ENCODE data around the gene CEP70. TPM values are rescaled to one million over a fixed set of nuclear protein-coding genes. Genes with fewer than 3 reads are reported as not detected.

The CEP70 gene
- total RNA-seq, 4 donors from 2014 or later = 11.4 to 43.3 (median 16.1) TPM

DNA sequence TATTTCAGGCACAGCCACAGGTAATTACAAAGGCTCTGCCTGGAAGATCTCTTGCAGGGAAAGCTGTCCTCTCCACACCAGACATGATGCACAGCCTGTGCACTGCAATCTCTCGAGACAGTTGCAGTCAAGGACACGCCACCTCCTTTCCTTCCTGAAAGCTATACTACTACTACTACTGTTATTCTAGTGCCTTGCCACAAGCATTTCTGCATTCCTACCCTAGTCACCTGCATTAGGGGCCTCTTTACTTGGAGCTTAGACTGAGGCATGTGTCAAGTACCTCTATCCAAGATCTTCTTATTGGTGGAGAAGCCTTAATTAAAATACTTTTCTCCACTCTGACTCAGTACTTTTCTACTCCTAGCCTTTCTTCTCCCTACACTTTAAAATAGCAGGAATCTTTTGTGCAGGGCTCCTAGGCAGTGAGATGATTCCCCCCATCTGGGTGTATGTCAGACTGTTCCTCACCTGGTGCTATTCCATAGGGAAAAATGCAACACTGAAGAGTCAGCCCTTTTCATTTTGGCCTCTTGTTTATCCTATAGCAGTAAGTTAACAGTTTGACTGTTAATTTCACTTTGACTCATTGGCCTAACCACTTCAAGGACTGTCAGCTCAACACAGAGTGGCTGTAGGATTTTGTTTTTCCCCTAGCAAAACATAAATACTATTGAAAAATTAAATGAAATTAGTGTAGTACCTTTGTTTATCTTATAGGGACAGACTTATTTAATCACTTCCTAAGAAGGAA is 80.8 kb downstream of the CEP70 start:
- peaks cover 0 to 10% (median 5%) of the 10 kb centered on the region in 3 donors for H3K9me3 ChIP-seq
- no peaks in the 10 kb centered on the region for H3K4me1 ChIP-seq
- H3K27me3 ChIP-seq = no peaks in the 10 kb centered on the region
- WGBS, 2 donors = 85 to 100% methylated on average over 2 of the region's 2 CpGs
- intact Hi-C loops (cut with DNase I) = no loop called here
- no peak overlapping the region for H3K4me3 ChIP-seq
- peaks cover 0 to 27% (median 6%) of the 10 kb centered on the region in 3 donors for H3K36me3 ChIP-seq
- DNase-seq = no peak
- no peak overlapping the region for H3K27ac ChIP-seq
- TF ChIP-seq CTCF (IDR thresholded peaks at IDR 0.05) = no peak
- TF ChIP-seq POLR2A (IDR thresholded peaks at IDR 0.05) = no peak

DNA sequence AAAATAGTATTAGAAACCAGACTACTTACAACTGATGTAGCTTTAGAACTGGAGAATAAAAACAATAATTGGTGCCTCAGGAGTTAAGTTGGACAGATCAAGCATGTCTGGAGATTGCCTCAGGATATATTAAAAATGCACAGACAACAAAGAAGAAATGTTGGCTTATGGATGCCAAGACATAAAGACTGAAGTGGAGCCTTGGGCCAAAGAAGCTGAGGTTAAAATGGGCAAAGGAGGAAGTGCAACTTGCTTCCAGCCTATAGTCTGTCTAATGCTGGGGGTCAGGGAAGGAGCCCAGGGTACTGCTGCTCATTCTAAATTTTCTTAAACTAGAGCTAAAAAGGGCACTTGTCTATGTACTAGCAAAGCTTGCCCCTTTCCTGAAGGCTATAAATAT is 82.1 kb downstream of the CEP70 start:
- no peak overlapping the region for H3K4me3 ChIP-seq
- H3K4me1 ChIP-seq = no peaks in the 10 kb centered on the region
- no peak for DNase-seq
- H3K9me3 ChIP-seq = no peaks in the 10 kb centered on the region
- intact Hi-C loops (cut with DNase I) = no loop called here
- no peaks in the 10 kb centered on the region for H3K27me3 ChIP-seq
- no peak overlapping the region for H3K27ac ChIP-seq
- TF ChIP-seq CTCF (IDR thresholded peaks at IDR 0.05) = no peak
- TF ChIP-seq POLR2A (IDR thresholded peaks at IDR 0.05) = no peak
- peaks cover 0 to 27% (median 0%) of the 10 kb centered on the region in 3 donors for H3K36me3 ChIP-seq

- intact Hi-C loops (cut with DNase I) = no loop called here
- no peak for DNase-seq
- H3K36me3 ChIP-seq = peaks cover 0 to 38% (median 0%) of the 10 kb centered on the region in 3 donors
- 90 to 94% methylated on average over 2 of the region's 2 CpGs for WGBS, 2 donors
- TF ChIP-seq POLR2A (IDR thresholded peaks at IDR 0.05) = no peak
- TF ChIP-seq CTCF (IDR thresholded peaks at IDR 0.05) = no peak
- H3K4me1 ChIP-seq = no peaks in the 10 kb centered on the region
- H3K9me3 ChIP-seq = no peaks in the 10 kb centered on the region
- H3K27me3 ChIP-seq = no peaks in the 10 kb centered on the region
- no peak overlapping the region for H3K4me3 ChIP-seq
- H3K27ac ChIP-seq = no peak overlapping the region
These were observed 84.5 kb downstream of the CEP70 start for GRCh38 chr3:138509586-138509985.

GRCh38 chr3:138507524-138507923 is 86.5 kb downstream of the CEP70 start:
- no peaks in the 10 kb centered on the region for H3K4me1 ChIP-seq
- DNase-seq = no peak
- H3K27ac ChIP-seq = no peak overlapping the region
- intact Hi-C loops (cut with DNase I) = no loop called here
- TF ChIP-seq POLR2A (IDR thresholded peaks at IDR 0.05) = no peak
- no peak for TF ChIP-seq CTCF (IDR thresholded peaks at IDR 0.05)
- H3K9me3 ChIP-seq = no peaks in the 10 kb centered on the region
- peaks cover 0 to 52% (median 0%) of the 10 kb centered on the region in 3 donors for H3K36me3 ChIP-seq
- no peak overlapping the region for H3K4me3 ChIP-seq
- 89 to 94% methylated on average over 3 of the region's 3 CpGs for WGBS, 2 donors
- no peaks in the 10 kb centered on the region for H3K27me3 ChIP-seq

GRCh38 chr3:138498991-138499390 is 95.1 kb downstream of the CEP70 start:
- no peaks in the 10 kb centered on the region for H3K9me3 ChIP-seq

More at GRCh38 chr3:138498991-138499390, 95.1 kb downstream of the CEP70 start:
- Histone ChIP-seq H3K36me3 (peaks cover 0 to 49% (median 0%) of the 10 kb centered on the region in 3 donors), H3K27me3 (no peaks in the 10 kb centered on the region), H3K4me3 (no peak overlapping the region), H3K27ac (no peak overlapping the region), H3K4me1 (no peaks in the 10 kb centered on the region)
- DNase-seq = no peak
- intact Hi-C loops (cut with DNase I) = no loop called here
- TF ChIP-seq POLR2A (IDR thresholded peaks at IDR 0.05) (no peak), CTCF (IDR thresholded peaks at IDR 0.05) (no peak)
